ENCODE data around the gene CCL21.

CCL21 gene

DNA sequence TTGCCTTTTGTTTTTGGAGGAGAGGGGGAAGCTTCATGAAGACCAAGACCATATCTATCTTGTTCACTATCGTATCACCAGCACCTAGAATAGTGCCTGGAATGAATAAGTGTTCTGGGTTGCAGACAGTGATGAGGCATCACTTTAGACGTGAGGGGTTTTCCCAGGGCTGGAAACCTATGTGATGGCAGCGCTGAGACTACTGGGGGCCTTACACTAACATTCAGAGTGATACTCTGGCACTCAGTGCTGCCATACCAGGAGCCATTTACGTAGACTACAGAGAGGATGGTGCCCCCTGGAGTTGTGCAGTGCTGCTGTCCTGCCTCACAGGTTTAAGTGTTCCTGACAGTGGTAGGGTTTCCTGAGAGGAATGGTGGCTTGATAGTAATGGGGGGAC is 25.8 kb downstream of the CCL21 start:
- Histone ChIP-seq H3K4me2 (ENCODE audit: low read length) (no peak overlapping the region), H3K9me2 (ENCODE audit: low read depth, low read length) (no peaks in the 10 kb centered on the region), H3K9me3 (ENCODE audit: low read length) (no peaks in the 10 kb centered on the region), H3K4me3 (ENCODE audit: low read depth, low read length, poor library complexity, severe bottlenecking) (no peak overlapping the region), H3K27me3 (ENCODE audit: insufficient read depth, low read length) (no peaks in the 10 kb centered on the region), H3F3A (ENCODE audit: insufficient read depth, low read length) (no peaks in the 10 kb centered on the region), H3K9ac (ENCODE audit: low read length) (no peak overlapping the region), H2AFZ (ENCODE audit: low read length) (no peak overlapping the region), H3K36me3 (ENCODE audit: insufficient read depth, low read length) (no peaks in the 10 kb centered on the region), H3K79me2 (ENCODE audit: insufficient read depth, low read length) (no peaks in the 10 kb centered on the region), H3K27ac (ENCODE audit: low read depth, low read length, poor library complexity, severe bottlenecking) (no peak overlapping the region), H4K20me1 (ENCODE audit: insufficient read depth, low read length) (no peaks in the 10 kb centered on the region), H3K4me1 (ENCODE audit: insufficient read depth, low read length, severe bottlenecking) (no peaks in the 10 kb centered on the region)
- TF ChIP-seq, protein P1, sequence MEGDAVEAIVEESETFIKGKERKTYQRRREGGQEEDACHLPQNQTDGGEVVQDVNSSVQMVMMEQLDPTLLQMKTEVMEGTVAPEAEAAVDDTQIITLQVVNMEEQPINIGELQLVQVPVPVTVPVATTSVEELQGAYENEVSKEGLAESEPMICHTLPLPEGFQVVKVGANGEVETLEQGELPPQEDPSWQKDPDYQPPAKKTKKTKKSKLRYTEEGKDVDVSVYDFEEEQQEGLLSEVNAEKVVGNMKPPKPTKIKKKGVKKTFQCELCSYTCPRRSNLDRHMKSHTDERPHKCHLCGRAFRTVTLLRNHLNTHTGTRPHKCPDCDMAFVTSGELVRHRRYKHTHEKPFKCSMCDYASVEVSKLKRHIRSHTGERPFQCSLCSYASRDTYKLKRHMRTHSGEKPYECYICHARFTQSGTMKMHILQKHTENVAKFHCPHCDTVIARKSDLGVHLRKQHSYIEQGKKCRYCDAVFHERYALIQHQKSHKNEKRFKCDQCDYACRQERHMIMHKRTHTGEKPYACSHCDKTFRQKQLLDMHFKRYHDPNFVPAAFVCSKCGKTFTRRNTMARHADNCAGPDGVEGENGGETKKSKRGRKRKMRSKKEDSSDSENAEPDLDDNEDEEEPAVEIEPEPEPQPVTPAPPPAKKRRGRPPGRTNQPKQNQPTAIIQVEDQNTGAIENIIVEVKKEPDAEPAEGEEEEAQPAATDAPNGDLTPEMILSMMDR (IDR thresholded peaks at IDR 0.05; ENCODE audit: low read length): no peak
- no peak for TF ChIP-seq EZH2 (IDR thresholded peaks at IDR 0.05; ENCODE audit: borderline replicate concordance, low read length)

DNA sequence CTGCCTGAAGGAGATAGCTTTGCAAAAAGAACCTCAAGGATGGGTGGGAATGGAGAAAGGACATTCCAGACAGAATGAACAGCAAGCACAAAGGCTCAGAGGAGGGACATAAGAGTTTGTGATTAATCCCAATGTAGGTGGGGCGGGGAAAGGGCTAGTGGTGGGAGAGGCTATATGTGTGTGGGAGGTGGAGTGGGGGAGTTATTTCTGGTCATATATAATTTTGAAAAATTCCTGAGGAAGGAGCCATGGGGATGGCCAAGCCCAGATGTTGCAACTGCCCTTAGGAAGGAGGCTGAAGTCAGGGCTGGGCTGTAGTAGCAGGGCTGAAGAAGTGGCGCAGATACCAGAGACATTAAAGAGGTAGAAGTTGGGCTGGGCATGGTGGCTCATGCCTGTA is 34.1 kb downstream of the CCL21 start:
- no peaks in the 10 kb centered on the region for H3K4me1 ChIP-seq (ENCODE audit: insufficient read depth, low read length, severe bottlenecking)
- H3F3A ChIP-seq (ENCODE audit: insufficient read depth, low read length): no peaks in the 10 kb centered on the region
- H4K20me1 ChIP-seq (ENCODE audit: insufficient read depth, low read length): no peaks in the 10 kb centered on the region
- no peaks in the 10 kb centered on the region for H3K9me3 ChIP-seq (ENCODE audit: low read length)
- TF ChIP-seq, protein P1 (IDR thresholded peaks at IDR 0.05; ENCODE audit: low read length): no peak
- TF ChIP-seq EZH2 (IDR thresholded peaks at IDR 0.05; ENCODE audit: borderline replicate concordance, low read length): no peak
- no peak overlapping the region for H2AFZ ChIP-seq (ENCODE audit: low read length)
- H3K36me3 ChIP-seq (ENCODE audit: insufficient read depth, low read length): no peaks in the 10 kb centered on the region
- no peak overlapping the region for H3K9ac ChIP-seq (ENCODE audit: low read length)
- no peaks in the 10 kb centered on the region for H3K9me2 ChIP-seq (ENCODE audit: low read depth, low read length)
- no peaks in the 10 kb centered on the region for H3K27me3 ChIP-seq (ENCODE audit: insufficient read depth, low read length)
- H3K27ac ChIP-seq (ENCODE audit: low read depth, low read length, poor library complexity, severe bottlenecking): no peak overlapping the region
- H3K79me2 ChIP-seq (ENCODE audit: insufficient read depth, low read length): no peaks in the 10 kb centered on the region
- no peak overlapping the region for H3K4me3 ChIP-seq (ENCODE audit: low read depth, low read length, poor library complexity, severe bottlenecking)
- no peak overlapping the region for H3K4me2 ChIP-seq (ENCODE audit: low read length)

DNA sequence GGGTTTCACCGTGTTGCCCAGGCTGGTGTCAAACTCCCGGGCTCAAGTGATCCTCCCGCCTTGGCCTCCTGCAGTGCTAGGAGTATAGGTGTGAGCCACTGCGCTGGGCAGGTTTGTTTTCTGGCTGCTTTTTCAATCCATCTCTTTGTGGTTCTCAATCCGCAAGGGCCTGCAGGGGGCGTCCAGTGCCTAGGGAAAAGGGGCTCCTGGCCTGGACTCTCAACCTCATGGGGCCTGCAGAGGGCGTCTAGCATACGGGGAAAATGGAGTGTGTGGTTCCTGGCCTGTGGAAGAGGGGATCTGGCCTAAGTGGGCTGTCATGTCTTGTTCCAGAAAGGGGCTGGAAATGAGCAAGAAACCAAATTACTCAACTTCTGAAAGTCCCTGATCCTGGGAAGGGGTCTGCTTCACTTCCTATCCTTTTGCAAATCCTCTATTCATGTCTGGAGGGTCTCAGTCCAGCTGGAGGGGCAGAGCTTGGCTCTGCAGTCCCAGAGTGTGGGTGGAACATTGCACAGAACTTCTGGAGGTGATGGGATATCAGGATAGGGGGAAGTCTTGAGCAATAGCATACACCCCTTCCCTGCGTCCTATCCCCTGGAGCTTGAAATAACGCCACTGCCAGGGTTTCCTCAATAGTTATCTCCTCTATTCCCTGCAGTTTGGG is 34.8 kb downstream of the CCL21 start:
- Histone ChIP-seq H3K9me3 (ENCODE audit: low read length) (no peaks in the 10 kb centered on the region), H3K4me3 (ENCODE audit: low read depth, low read length, poor library complexity, severe bottlenecking) (no peak overlapping the region), H3F3A (ENCODE audit: insufficient read depth, low read length) (no peaks in the 10 kb centered on the region), H3K27ac (ENCODE audit: low read depth, low read length, poor library complexity, severe bottlenecking) (no peak overlapping the region), H3K27me3 (ENCODE audit: insufficient read depth, low read length) (no peaks in the 10 kb centered on the region), H4K20me1 (ENCODE audit: insufficient read depth, low read length) (no peaks in the 10 kb centered on the region), H3K4me1 (ENCODE audit: insufficient read depth, low read length, severe bottlenecking) (no peaks in the 10 kb centered on the region), H3K79me2 (ENCODE audit: insufficient read depth, low read length) (no peaks in the 10 kb centered on the region), H3K9ac (ENCODE audit: low read length) (no peak overlapping the region), H3K4me2 (ENCODE audit: low read length) (no peak overlapping the region), H2AFZ (ENCODE audit: low read length) (no peak overlapping the region), H3K9me2 (ENCODE audit: low read depth, low read length) (no peaks in the 10 kb centered on the region), H3K36me3 (ENCODE audit: insufficient read depth, low read length) (no peaks in the 10 kb centered on the region)
- TF ChIP-seq, protein P1 (IDR thresholded peaks at IDR 0.05; ENCODE audit: low read length): peak; percentile 90
- TF ChIP-seq EZH2 (IDR thresholded peaks at IDR 0.05; ENCODE audit: borderline replicate concordance, low read length): no peak

Measured in OCI-LY1 (cell line).